A549 (cell line): ENCODE results near the gene COA8. TPM values are rescaled to one million over a fixed set of nuclear protein-coding genes. Genes with fewer than 3 reads are reported as not detected.

Experiments
- ATAC-seq, 2 experiments: fragments of 200-7000 bp in 1 of 2; fragments of >200 bp in 1 of 2; cut with Nextera tagmentation in 1 of 2; cut with Tn5 transposase in 1 of 2; 3 replicates each; pipeline versions ENCODE4 v1.8.0 to v1.9.1; 2018 to 2020; ENCODE audit warnings: mild to moderate bottlenecking in 1 of 2, moderate library complexity in 1 of 2
- CTCF ChIA-PET: fragments of 300-600 bp; sonication (Branson Sonifier 250); formaldehyde crosslinking; extraction: SDS; loops from one replicate; lab custom pipeline; 2021; ENCODE audit warnings: antibody characterized with exemption, inconsistent platforms; lab: Yijun Ruan, JAX
- POLR2A ChIA-PET: fragments of 350-600 bp; formaldehyde crosslinking; extraction: SDS; loops from one replicate; lab custom pipeline; 2021; ENCODE audit warnings: antibody characterized with exemption, inconsistent platforms; lab: Yijun Ruan, JAX
- DNase-seq, 2 experiments: peaks; one replicate each; pipeline versions ENCODE4 v3.0.0 to v3.0.0-alpha.2; 2011 to 2016; ENCODE audit warnings: low read depth in 1 of 2, low spot score in 1 of 2
- FAIRE-seq: peaks from 2 replicates; lab custom pipeline; 2011; peaks lifted over from hg19 to GRCh38; lab: Jason Lieb, UNC
- H3K27ac ChIP-seq, 2 experiments: fragments of >200 bp; sonication (Bioruptor Twin); formaldehyde crosslinking; 3 replicates each; pipeline ENCODE4 v1.5.1; 2016 to 2017
- H3K4me1 ChIP-seq: fragments of >200 bp; sonication (Bioruptor Twin); formaldehyde crosslinking; 3 replicates; pipeline ENCODE4 v1.6.1; 2016
- H3K4me2 ChIP-seq: fragments of >200 bp; sonication (Bioruptor Twin); formaldehyde crosslinking; 3 replicates; pipeline ENCODE4 v1.6.1; 2016
- H3K4me3 ChIP-seq: fragments of >200 bp; sonication (Bioruptor Twin); formaldehyde crosslinking; 3 replicates; pipeline ENCODE4 v1.5.1; 2016
- H3K9me3 ChIP-seq: fragments of >200 bp; sonication (Bioruptor Twin); formaldehyde crosslinking; 3 replicates; pipeline ENCODE4 v1.6.1; 2016
- ATOH8 ChIP-seq: fragments of 250-450 bp; sonication (Bioruptor Pico); IDR thresholded peaks from 2 replicates; pipeline ENCODE4 v1.5.0; 2020; ENCODE audit warnings: low read depth, mild to moderate bottlenecking, moderate library complexity
- CEBPB ChIP-seq, 2 experiments: fragments of >200 bp in 1 of 2; sonication (Bioruptor Twin) in 1 of 2; formaldehyde crosslinking in 1 of 2; IDR thresholded peaks; 2 replicates each; pipeline ENCODE4 v1.6.1; 2012 to 2016
- CTCF ChIP-seq: fragments of >200 bp; sonication (Bioruptor Twin); formaldehyde crosslinking; IDR thresholded peaks from 3 replicates; pipeline ENCODE4 v1.5.1; 2016
- ELK1 ChIP-seq: fragments of 150-350 bp; IDR thresholded peaks from 2 replicates; pipeline ENCODE4 v1.6.1; 2014; ENCODE audit warnings: low read depth, mild to moderate bottlenecking, low read length
- ESRRA ChIP-seq: fragments of 150-350 bp; IDR thresholded peaks from 2 replicates; pipeline ENCODE4 v1.6.1; 2014; ENCODE audit warnings: mild to moderate bottlenecking, low read length, borderline replicate concordance
- FOSB ChIP-seq: fragments of 250-450 bp; sonication (Bioruptor Pico); IDR thresholded peaks from 2 replicates; pipeline ENCODE4 v1.5.0; 2020; ENCODE audit warnings: mild to moderate bottlenecking, moderate library complexity
- FOSL2 ChIP-seq, 2 experiments: fragments of 450-650 bp in 1 of 2; fragments of >200 bp in 1 of 2; sonication (Bioruptor Twin) in 1 of 2; formaldehyde crosslinking; IDR thresholded peaks; 2 replicates each; pipeline versions ENCODE4 v1.5.0 to v1.6.1; 2016 to 2020; ENCODE audit warnings: mild to moderate bottlenecking in 1 of 2, moderate library complexity in 1 of 2
- FOXS1 ChIP-seq: fragments of 250-450 bp; sonication (Bioruptor Pico); IDR thresholded peaks from 2 replicates; pipeline ENCODE4 v1.5.0; 2020; ENCODE audit warnings: mild to moderate bottlenecking, moderate library complexity
- HOXA7 ChIP-seq: fragments of 250-450 bp; sonication (Bioruptor Pico); IDR thresholded peaks from 2 replicates; pipeline ENCODE4 v1.5.0; 2020; ENCODE audit warnings: mild to moderate bottlenecking, moderate library complexity
- HOXB13 ChIP-seq: fragments of 250-450 bp; sonication (Bioruptor Pico); IDR thresholded peaks from 2 replicates; pipeline ENCODE4 v1.5.0; 2020; ENCODE audit warnings: low read depth, mild to moderate bottlenecking, moderate library complexity
- HOXB5 ChIP-seq: fragments of 250-450 bp; sonication (Bioruptor Pico); IDR thresholded peaks from 2 replicates; pipeline ENCODE4 v1.5.0; 2020; ENCODE audit warnings: mild to moderate bottlenecking, moderate library complexity
- JUN ChIP-seq, 2 experiments: fragments of >200 bp; sonication (Bioruptor Twin); formaldehyde crosslinking; IDR thresholded peaks; 2 replicates in 1 of 2; 3 replicates in 1 of 2; pipeline ENCODE4 v1.6.1; 2016 to 2017
- JUNB ChIP-seq: fragments of >200 bp; sonication (Bioruptor Twin); formaldehyde crosslinking; IDR thresholded peaks from 2 replicates; pipeline ENCODE4 v1.6.1; 2016
- MAFK ChIP-seq: fragments of 450-650 bp; IDR thresholded peaks from 2 replicates; pipeline ENCODE4 v1.6.1; 2014; ENCODE audit not compliant: partially characterized antibody
- MAX ChIP-seq: IDR thresholded peaks from 2 replicates; pipeline ENCODE4 v1.6.1; 2012
- MAZ ChIP-seq: fragments of 150-350 bp; IDR thresholded peaks from 2 replicates; pipeline ENCODE4 v1.6.1; 2014; ENCODE audit warnings: antibody characterized with exemption, low read depth, low read length, borderline replicate concordance
- NFE2L2 ChIP-seq: fragments of 150-350 bp; conservative IDR thresholded peaks from 2 replicates; pipeline ENCODE4 v1.6.1; 2014; ENCODE audit warnings: low read length
- NPAS2 ChIP-seq: fragments of 250-450 bp; sonication (Bioruptor Pico); IDR thresholded peaks from 2 replicates; pipeline ENCODE4 v1.8.0; 2022; ENCODE audit warnings: mild to moderate bottlenecking, moderate library complexity, borderline replicate concordance
- NR3C1 ChIP-seq: fragments of >200 bp; sonication (Bioruptor Twin); formaldehyde crosslinking; IDR thresholded peaks from 3 replicates; pipeline ENCODE4 v1.6.1; 2017
- POLR2A ChIP-seq: IDR thresholded peaks from 2 replicates; pipeline ENCODE4 v1.6.1; 2012; ENCODE audit warnings: mild to moderate bottlenecking, low read length
- RAD21 ChIP-seq, 2 experiments: fragments of >200 bp in 1 of 2; sonication (Bioruptor Twin) in 1 of 2; formaldehyde crosslinking in 1 of 2; IDR thresholded peaks in 1 of 2; conservative IDR thresholded peaks in 1 of 2; 2 replicates in 1 of 2; 3 replicates in 1 of 2; pipeline ENCODE4 v1.6.1; 2012 to 2018; ENCODE audit warnings: inconsistent platforms in 1 of 2
- RCOR1 ChIP-seq: fragments of 150-350 bp; IDR thresholded peaks from 2 replicates; pipeline ENCODE4 v1.6.1; 2014; ENCODE audit warnings: antibody characterized with exemption, low read length, low read depth
- ZC3H11A ChIP-seq: fragments of 450-650 bp; IDR thresholded peaks from 2 replicates; pipeline ENCODE4 v1.6.1; 2014; ENCODE audit warnings: antibody characterized with exemption, mild to moderate bottlenecking
- ZNF302 ChIP-seq: fragments of 250-450 bp; sonication (Bioruptor Pico); IDR thresholded peaks from 2 replicates; pipeline ENCODE4 v1.9.0; 2021; ENCODE audit warnings: inconsistent platforms, mild to moderate bottlenecking, moderate library complexity
- WGBS: methylation state at CpG from one replicate; pipeline ENCODE4 v1.1.6; 2017; ENCODE audit errors: missing lambda C conversion rate; 5-methylcytosine and 5-hydroxymethylcytosine counted together
- polyA plus RNA-seq, 4 experiments: library from polyadenylated mRNA; depleted of rRNA in 3 of 4; stranded (reverse); fragments of >200 nt; fragmentation: RNase III in 1 of 4; extraction: RNeasy Plus Mini Kit Qiagen cat#74134 plus additional on column Dnase treatment in 1 of 4; gene quantifications; 2 replicates in 3 of 4; 3 replicates in 1 of 4; pipeline ENCODE4 v1.2.3, GENCODE V29; 2011 to 2017
- TF ChIP-seq, protein P1 (sequence below): fragments of 450-650 bp; IDR thresholded peaks from 2 replicates; pipeline ENCODE4 v1.6.1; 2014; ENCODE audit warnings: antibody characterized with exemption

COA8 gene
- polyA plus RNA-seq, 2 of the 4 experiments (the other 2 are of a cell fraction) = 29.8 to 34.9 TPM

DNA sequence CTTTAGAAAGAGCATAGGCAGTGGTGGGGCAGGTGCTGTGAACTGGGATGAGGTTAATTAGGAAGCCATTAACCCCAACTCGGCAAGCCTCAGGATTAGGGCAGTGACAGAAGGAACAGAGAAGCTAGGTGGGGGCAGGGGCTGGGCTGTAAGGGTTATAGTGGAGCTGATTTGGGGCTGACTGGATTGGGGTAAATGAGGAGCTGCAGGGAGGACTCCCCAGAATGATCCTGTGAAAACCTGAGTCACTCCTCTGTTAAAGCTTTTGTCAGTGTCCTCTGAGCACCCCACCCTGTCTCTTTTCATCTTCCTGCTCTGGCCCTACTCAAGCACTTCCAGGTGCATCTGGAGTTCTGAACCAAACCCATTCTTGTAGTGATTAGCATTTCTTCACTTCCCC is 70.6 kb downstream of the COA8 start:
- peaks cover 11% of the 10 kb centered on the region; the same call in 2 of the 3 replicates for H3K4me1 ChIP-seq
- DNase-seq (no peak), ATAC-seq (no peak), FAIRE-seq (no peak)
- H3K27ac ChIP-seq = no peak overlapping the region
- H3K4me3 ChIP-seq = no peak overlapping the region
- POLR2A ChIA-PET = no interaction called here
- CTCF ChIA-PET = interaction anchor here (0.6 kb wide), 1 partner anchor 632 kb away, joined by 3 read pairs; no protein-coding TSS in a partner anchor
- no peaks in the 10 kb centered on the region for H3K9me3 ChIP-seq
- no peak overlapping the region for H3K4me2 ChIP-seq
- WGBS = 50% methylated on average over 1 of the region's 1 CpG
- TF ChIP-seq JUN (IDR thresholded peaks at IDR 0.05) (no peak), FOXS1 (CRISPR knock-in tag) (no peak), ESRRA (no peak), NPAS2 (no peak), JUNB (no peak), MAX (no peak), FOSL2 (IDR thresholded peaks at IDR 0.05) (no peak), FOSL2 (CRISPR knock-in tag; IDR thresholded peaks at IDR 0.05) (no peak), MAFK (no peak), POLR2A (no peak), HOXA7 (no peak), ZC3H11A (no peak), NFE2L2 (no peak), FOSB (CRISPR knock-in tag) (no peak)
- TF ChIP-seq, protein P1, sequence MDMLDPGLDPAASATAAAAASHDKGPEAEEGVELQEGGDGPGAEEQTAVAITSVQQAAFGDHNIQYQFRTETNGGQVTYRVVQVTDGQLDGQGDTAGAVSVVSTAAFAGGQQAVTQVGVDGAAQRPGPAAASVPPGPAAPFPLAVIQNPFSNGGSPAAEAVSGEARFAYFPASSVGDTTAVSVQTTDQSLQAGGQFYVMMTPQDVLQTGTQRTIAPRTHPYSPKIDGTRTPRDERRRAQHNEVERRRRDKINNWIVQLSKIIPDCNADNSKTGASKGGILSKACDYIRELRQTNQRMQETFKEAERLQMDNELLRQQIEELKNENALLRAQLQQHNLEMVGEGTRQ = no peak

DNA sequence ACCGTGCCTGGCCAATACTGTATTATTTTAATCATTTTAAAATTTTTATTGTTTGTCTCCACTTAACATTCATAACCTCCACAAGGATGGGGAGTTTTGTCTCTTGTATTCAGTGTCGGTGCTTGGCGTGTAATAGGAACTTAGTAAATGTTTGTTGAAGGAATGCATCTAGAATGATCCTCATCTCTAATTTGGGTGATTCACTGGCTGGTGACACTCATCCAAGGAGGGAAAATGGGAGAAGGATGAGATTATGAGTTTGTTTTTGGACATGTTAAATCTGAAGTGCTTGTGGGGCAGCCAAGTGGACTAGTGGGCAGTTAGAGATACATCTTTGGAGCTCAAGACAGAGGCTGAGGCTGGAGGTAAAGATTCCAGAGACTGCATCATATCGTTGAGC is 71.4 kb downstream of the COA8 start:
- ChIA-PET CTCF (no interaction called here), POLR2A (no interaction called here)
- H3K4me2 ChIP-seq = no peak overlapping the region
- no peak overlapping the region for H3K4me3 ChIP-seq
- no peak for DNase-seq
- WGBS = 87% methylated on average over 4 of the region's 4 CpGs
- ATAC-seq = no peak
- no peaks in the 10 kb centered on the region for H3K9me3 ChIP-seq
- H3K27ac ChIP-seq = no peak overlapping the region
- no peak for TF ChIP-seq FOXS1 (CRISPR knock-in tag)
- no peak for TF ChIP-seq RAD21 (conservative IDR thresholded peaks at IDR 0.05 in 1 of 2, IDR thresholded peaks at IDR 0.05 in 1 of 2)
- TF ChIP-seq RCOR1 = no peak
- no peak for TF ChIP-seq MAFK
- TF ChIP-seq ATOH8 (CRISPR knock-in tag) = no peak
- no peak for TF ChIP-seq HOXB13
- TF ChIP-seq MAX = no peak
- no peak for TF ChIP-seq MAZ
- no peak for TF ChIP-seq NR3C1
- TF ChIP-seq JUN (IDR thresholded peaks at IDR 0.05) = no peak
- TF ChIP-seq CTCF = no peak
- no peak for TF ChIP-seq ELK1
- no peak for TF ChIP-seq ZNF302 (CRISPR knock-in tag)
- no peak for TF ChIP-seq HOXB5 (CRISPR knock-in tag)
- no peak for TF ChIP-seq FOSL2 (IDR thresholded peaks at IDR 0.05)
- no peak for TF ChIP-seq FOSL2 (CRISPR knock-in tag; IDR thresholded peaks at IDR 0.05)
- no peak for TF ChIP-seq CEBPB (IDR thresholded peaks at IDR 0.05)
- FAIRE-seq = no peak
- peaks cover 11% of the 10 kb centered on the region; the same call in 2 of the 3 replicates for H3K4me1 ChIP-seq
